ENCODE measurements around the gene CFAP107. TPM values are rescaled to one million over a fixed set of nuclear protein-coding genes. Genes with fewer than 3 reads are reported as not detected.
"Not testable (repeated sequence)": the region's sequence is repeated elsewhere in the genome, so short reads cannot be mapped to it uniquely, and the experiment has no call there.

Gene CFAP107
- total and polyA plus RNA-seq, 2 donors (not counting 1 experiment from before 2014, with no cell fraction given), result not detected

DNA sequence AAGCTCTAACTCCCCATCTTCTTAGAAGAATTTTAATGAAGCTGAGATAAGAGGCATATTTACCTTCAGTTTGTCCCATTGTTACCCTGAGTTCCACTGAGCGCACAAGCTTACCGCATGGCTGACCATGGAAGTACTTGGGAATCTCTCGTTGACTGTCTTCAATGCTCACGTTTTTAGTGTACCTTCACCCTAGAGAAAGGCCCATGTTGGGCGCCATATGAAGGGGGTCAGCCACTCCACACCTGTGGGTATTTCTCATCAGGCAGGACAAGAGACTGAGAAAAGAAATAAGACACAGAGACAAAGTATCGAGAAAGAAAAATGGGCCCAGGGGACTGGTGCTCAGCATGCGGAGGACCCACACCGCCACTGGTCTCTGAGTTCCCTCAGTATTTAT lies 38.7 kb downstream of the CFAP107 start:
- H3K79me2 ChIP-seq (ENCODE audit: control insufficient read depth, insufficient read depth, low read length); intact Hi-C loops (cut with micrococcal nuclease); H3K4me3 ChIP-seq (ENCODE audit: control extremely low read depth in 1 of 5, extremely low read depth in 1 of 5, insufficient read depth in 1 of 5, low read depth in 2 of 5, low read length in 4 of 5); H3K27me3 ChIP-seq (replicated peaks in 1 of 4; ENCODE audit: control extremely low read depth in 1 of 4, control insufficient read depth in 3 of 4, insufficient read depth in 4 of 4, low read length in 3 of 4); H3K27me3 Mint-ChIP-seq; H3K4me1 ChIP-seq (ENCODE audit: control insufficient read depth in 2 of 2, insufficient read depth in 2 of 2, low read length in 2 of 2); ATAC-seq (ENCODE audit: low read depth); H3K9ac ChIP-seq (ENCODE audit: low read length); H3K9me3 Mint-ChIP-seq (ENCODE audit: insufficient read depth); H4K20me1 ChIP-seq (ENCODE audit: control insufficient read depth, insufficient read depth, low read length, poor library complexity, severe bottlenecking); DNase-seq; H3K4me1 Mint-ChIP-seq; H3K4me3 Mint-ChIP-seq; H2AFZ ChIP-seq (ENCODE audit: insufficient read depth, low read depth, low read length, poor library complexity, severe bottlenecking); POLR2A ChIA-PET; H3K27ac ChIP-seq (ENCODE audit: low read length in 2 of 2); H3K27ac Mint-ChIP-seq; H3K4me2 ChIP-seq (replicated peaks; ENCODE audit: low read depth, low read length, poor library complexity, severe bottlenecking); H3K36me3 ChIP-seq (replicated peaks in 1 of 2; ENCODE audit: control extremely low read depth in 1 of 2, control insufficient read depth in 1 of 2, extremely low read depth in 1 of 2, insufficient read depth in 2 of 2, low read length in 1 of 2); CTCF ChIA-PET: not testable (repeated sequence)
- peaks cover 0 to 23% (median 3%) of the 10 kb centered on the region in 3 donors for H3K9me3 ChIP-seq (ENCODE audit: control extremely low read depth in 1 of 3, control insufficient read depth in 2 of 3, insufficient read depth in 1 of 3, low read length in 2 of 3)
- 90% methylated on average over 3 of the region's 8 CpGs for WGBS (ENCODE audit: insufficient coverage)

DNA sequence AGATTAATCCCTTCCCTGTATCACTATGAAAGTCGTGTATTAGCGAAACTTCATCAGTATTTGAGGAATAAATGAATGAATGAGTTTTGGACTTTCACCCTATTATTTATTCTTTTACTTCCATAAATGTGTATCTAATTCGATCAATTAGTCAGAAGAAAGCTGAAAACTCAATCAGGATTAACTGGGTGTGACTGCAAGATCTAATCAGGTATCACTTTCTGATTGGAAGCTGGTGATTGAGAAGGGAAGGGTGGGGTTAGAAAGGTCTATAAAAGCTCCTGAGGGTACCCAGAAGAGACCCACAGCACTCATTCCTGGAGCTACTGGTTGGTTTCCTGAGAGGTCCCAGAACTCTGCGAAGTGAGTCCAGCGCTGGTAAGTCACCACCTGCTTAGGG lies 45.1 kb downstream of the CFAP107 start, which contains the start of gene PRAMEF1:
Gene PRAMEF1 (plus strand): TSS at position 301 of the 400 bp plus-strand sequence. CDS start 1,831 bp downstream, outside the sequence.
- H2AFZ ChIP-seq (ENCODE audit: insufficient read depth, low read depth, low read length, poor library complexity, severe bottlenecking); CTCF ChIA-PET; H3K27me3 Mint-ChIP-seq; H3K4me1 Mint-ChIP-seq; H3K36me3 ChIP-seq (replicated peaks in 1 of 2; ENCODE audit: control extremely low read depth in 1 of 2, control insufficient read depth in 1 of 2, extremely low read depth in 1 of 2, insufficient read depth in 2 of 2, low read length in 1 of 2); H3K9me3 ChIP-seq (ENCODE audit: control extremely low read depth in 1 of 3, control insufficient read depth in 2 of 3, insufficient read depth in 1 of 3, low read length in 2 of 3); H3K4me2 ChIP-seq (replicated peaks; ENCODE audit: low read depth, low read length, poor library complexity, severe bottlenecking); H3K27me3 ChIP-seq (replicated peaks in 1 of 4; ENCODE audit: control extremely low read depth in 1 of 4, control insufficient read depth in 3 of 4, insufficient read depth in 4 of 4, low read length in 3 of 4); H3K27ac ChIP-seq (ENCODE audit: low read length in 2 of 2); POLR2A ChIA-PET; H3K27ac Mint-ChIP-seq; H3K4me3 ChIP-seq (ENCODE audit: control extremely low read depth in 1 of 5, extremely low read depth in 1 of 5, insufficient read depth in 1 of 5, low read depth in 2 of 5, low read length in 4 of 5); H3K4me3 Mint-ChIP-seq; H3K9me3 Mint-ChIP-seq (ENCODE audit: insufficient read depth); intact Hi-C loops (cut with micrococcal nuclease); H3K4me1 ChIP-seq (ENCODE audit: control insufficient read depth in 2 of 2, insufficient read depth in 2 of 2, low read length in 2 of 2); H4K20me1 ChIP-seq (ENCODE audit: control insufficient read depth, insufficient read depth, low read length, poor library complexity, severe bottlenecking); H3K9ac ChIP-seq (ENCODE audit: low read length); DNase-seq; H3K79me2 ChIP-seq (ENCODE audit: control insufficient read depth, insufficient read depth, low read length); ATAC-seq (ENCODE audit: low read depth): not testable (repeated sequence)
- no CpG with 5 or more reads among the region's 5 CpGs for WGBS (ENCODE audit: insufficient coverage)

DNA sequence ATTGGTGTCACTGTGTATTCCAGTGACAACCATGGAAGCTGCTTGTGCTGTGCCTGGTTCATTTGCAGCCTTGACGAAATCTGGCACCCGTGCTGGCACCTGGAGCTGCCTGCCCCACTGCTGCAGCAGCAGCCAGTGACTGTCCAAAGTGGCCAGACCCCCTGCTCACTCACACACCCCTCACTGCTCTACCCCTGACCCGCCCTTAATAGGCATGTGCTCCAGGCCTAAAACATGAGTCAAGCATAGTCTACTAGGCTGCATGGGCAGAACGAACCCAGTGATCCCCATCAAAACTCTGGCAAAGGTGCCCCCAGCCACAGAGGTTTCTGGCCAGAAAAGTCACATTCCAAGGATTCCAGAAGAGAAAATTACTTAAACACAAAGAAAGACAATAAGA lies 52.9 kb downstream of the CFAP107 start:
- no peak overlapping the region for H3K4me2 ChIP-seq (replicated peaks; ENCODE audit: low read depth, low read length, poor library complexity, severe bottlenecking)
- Mint-ChIP-seq H3K9me3 (ENCODE audit: insufficient read depth) (no peaks in the 10 kb centered on the region), H3K27me3 (no peaks in the 10 kb centered on the region), H3K4me1 (no peaks in the 10 kb centered on the region), H3K27ac (no peak overlapping the region), H3K4me3 (no peak overlapping the region)
- H4K20me1 ChIP-seq (ENCODE audit: control insufficient read depth, insufficient read depth, low read length, poor library complexity, severe bottlenecking), result no peaks in the 10 kb centered on the region
- no peaks in the 10 kb centered on the region for H3K4me1 ChIP-seq (ENCODE audit: control insufficient read depth in 2 of 2, insufficient read depth in 2 of 2, low read length in 2 of 2)
- ATAC-seq (ENCODE audit: low read depth) (no peak), DNase-seq (no peak)
- ChIA-PET CTCF (no interaction called here), POLR2A (no interaction called here)
- no peaks in the 10 kb centered on the region for H3K79me2 ChIP-seq (ENCODE audit: control insufficient read depth, insufficient read depth, low read length)
- 71% methylated on average over 3 of the region's 4 CpGs for WGBS (ENCODE audit: insufficient coverage)
- H3K27ac ChIP-seq (ENCODE audit: low read length in 2 of 2), result no peak overlapping the region
- H3K9ac ChIP-seq (ENCODE audit: low read length), result no peak overlapping the region
- H3K36me3 ChIP-seq (replicated peaks in 1 of 2; ENCODE audit: control extremely low read depth in 1 of 2, control insufficient read depth in 1 of 2, extremely low read depth in 1 of 2, insufficient read depth in 2 of 2, low read length in 1 of 2), result no peaks in the 10 kb centered on the region
- TF ChIP-seq, protein P1, sequence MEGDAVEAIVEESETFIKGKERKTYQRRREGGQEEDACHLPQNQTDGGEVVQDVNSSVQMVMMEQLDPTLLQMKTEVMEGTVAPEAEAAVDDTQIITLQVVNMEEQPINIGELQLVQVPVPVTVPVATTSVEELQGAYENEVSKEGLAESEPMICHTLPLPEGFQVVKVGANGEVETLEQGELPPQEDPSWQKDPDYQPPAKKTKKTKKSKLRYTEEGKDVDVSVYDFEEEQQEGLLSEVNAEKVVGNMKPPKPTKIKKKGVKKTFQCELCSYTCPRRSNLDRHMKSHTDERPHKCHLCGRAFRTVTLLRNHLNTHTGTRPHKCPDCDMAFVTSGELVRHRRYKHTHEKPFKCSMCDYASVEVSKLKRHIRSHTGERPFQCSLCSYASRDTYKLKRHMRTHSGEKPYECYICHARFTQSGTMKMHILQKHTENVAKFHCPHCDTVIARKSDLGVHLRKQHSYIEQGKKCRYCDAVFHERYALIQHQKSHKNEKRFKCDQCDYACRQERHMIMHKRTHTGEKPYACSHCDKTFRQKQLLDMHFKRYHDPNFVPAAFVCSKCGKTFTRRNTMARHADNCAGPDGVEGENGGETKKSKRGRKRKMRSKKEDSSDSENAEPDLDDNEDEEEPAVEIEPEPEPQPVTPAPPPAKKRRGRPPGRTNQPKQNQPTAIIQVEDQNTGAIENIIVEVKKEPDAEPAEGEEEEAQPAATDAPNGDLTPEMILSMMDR (IDR thresholded peaks at IDR 0.05), result no peak
- TF ChIP-seq EZH2 (IDR thresholded peaks at IDR 0.05; ENCODE audit: borderline replicate concordance, insufficient read depth, low read depth, low read length, poor library complexity, severe bottlenecking), result no peak
- no peak overlapping the region for H2AFZ ChIP-seq (ENCODE audit: insufficient read depth, low read depth, low read length, poor library complexity, severe bottlenecking)
- intact Hi-C loops (cut with micrococcal nuclease), result no loop called here
- H3K9me3 ChIP-seq (ENCODE audit: control extremely low read depth in 1 of 3, control insufficient read depth in 2 of 3, insufficient read depth in 1 of 3, low read length in 2 of 3), result no peaks in the 10 kb centered on the region
- H3K27me3 ChIP-seq (replicated peaks in 1 of 4; ENCODE audit: control extremely low read depth in 1 of 4, control insufficient read depth in 3 of 4, insufficient read depth in 4 of 4, low read length in 3 of 4), result no peaks in the 10 kb centered on the region
- H3K4me3 ChIP-seq (ENCODE audit: control extremely low read depth in 1 of 5, extremely low read depth in 1 of 5, insufficient read depth in 1 of 5, low read depth in 2 of 5, low read length in 4 of 5), result no peak overlapping the region

Data from B cell (primary cell).